ENCODE results near the gene PIGS.

DNA sequence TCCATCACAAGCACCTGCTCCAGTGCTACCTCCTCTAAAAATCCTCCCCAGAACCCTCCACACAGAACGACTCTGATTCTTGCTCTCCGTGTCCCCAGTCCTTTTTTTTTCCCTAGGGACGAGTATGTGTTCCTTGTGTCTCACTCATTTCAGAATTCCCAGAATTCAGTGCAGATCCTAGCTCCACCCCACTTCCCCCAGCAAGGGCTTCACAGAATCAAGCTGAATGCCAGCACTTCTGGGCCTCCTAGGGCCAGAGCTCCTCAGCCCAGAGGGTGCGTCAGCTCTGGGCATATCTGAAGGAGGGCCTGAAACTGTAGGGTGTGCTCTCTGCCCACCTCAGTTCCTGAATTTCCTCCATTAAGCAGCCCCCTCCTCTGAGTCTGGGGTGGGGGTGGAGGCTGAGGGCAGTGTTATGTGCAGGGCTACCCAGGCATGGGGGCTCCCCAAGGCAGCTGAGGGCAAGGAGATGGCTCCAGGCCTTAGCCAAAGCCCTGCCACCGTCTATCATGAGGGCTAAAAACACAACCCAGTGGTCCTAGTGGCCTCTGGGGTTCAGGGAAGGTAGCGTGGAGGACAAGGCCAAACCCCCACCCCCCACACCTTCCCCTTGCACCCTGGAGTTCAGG lies 25.4 kb downstream of the PIGS start:
- TF ChIP-seq, protein P1, sequence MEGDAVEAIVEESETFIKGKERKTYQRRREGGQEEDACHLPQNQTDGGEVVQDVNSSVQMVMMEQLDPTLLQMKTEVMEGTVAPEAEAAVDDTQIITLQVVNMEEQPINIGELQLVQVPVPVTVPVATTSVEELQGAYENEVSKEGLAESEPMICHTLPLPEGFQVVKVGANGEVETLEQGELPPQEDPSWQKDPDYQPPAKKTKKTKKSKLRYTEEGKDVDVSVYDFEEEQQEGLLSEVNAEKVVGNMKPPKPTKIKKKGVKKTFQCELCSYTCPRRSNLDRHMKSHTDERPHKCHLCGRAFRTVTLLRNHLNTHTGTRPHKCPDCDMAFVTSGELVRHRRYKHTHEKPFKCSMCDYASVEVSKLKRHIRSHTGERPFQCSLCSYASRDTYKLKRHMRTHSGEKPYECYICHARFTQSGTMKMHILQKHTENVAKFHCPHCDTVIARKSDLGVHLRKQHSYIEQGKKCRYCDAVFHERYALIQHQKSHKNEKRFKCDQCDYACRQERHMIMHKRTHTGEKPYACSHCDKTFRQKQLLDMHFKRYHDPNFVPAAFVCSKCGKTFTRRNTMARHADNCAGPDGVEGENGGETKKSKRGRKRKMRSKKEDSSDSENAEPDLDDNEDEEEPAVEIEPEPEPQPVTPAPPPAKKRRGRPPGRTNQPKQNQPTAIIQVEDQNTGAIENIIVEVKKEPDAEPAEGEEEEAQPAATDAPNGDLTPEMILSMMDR (conservative IDR thresholded peaks at IDR 0.05 in 1 of 2, IDR thresholded peaks at IDR 0.05 in 1 of 2; ENCODE audit: low read depth in 1 of 2, low read length in 2 of 2) = no peak
- no peak for TF ChIP-seq EZH2 (IDR thresholded peaks at IDR 0.05; ENCODE audit: low read length, missing control alignments)
